WERI-Rb-1 (cell line): ENCODE data around the gene ECEL1.

ENCODE experiments used
- DNase-seq: peaks from one replicate; pipeline ENCODE4 v3.0.0-alpha.2; 2020
- H3K27ac ChIP-seq: fragments of 250-450 bp; sonication (Bioruptor Pico); 2 replicates; pipeline ENCODE4 v1.5.1; 2020; ENCODE audit warnings: mild to moderate bottlenecking, moderate library complexity
- H3K27me3 ChIP-seq: fragments of 250-450 bp; sonication (Bioruptor Pico); 2 replicates; pipeline ENCODE4 v1.5.1; 2021; ENCODE audit warnings: mild to moderate bottlenecking, low read depth, moderate library complexity; ENCODE audit not compliant: insufficient read depth, severe bottlenecking
- H3K36me3 ChIP-seq: fragments of 250-450 bp; sonication (Bioruptor Pico); 2 replicates; pipeline ENCODE4 v1.5.1; 2020; ENCODE audit warnings: mild to moderate bottlenecking, moderate library complexity
- H3K4me3 ChIP-seq: 2 replicates; pipeline ENCODE4 v1.5.1; 2011; ENCODE audit warnings: low read depth, mild to moderate bottlenecking, control low read depth, low read length
- H3K9me3 ChIP-seq: fragments of 250-450 bp; sonication (Bioruptor Pico); 2 replicates; pipeline ENCODE4 v1.5.1; 2021; ENCODE audit warnings: mild to moderate bottlenecking, moderate library complexity; ENCODE audit not compliant: severe bottlenecking
- TF ChIP-seq, protein P1 (sequence below): IDR thresholded peaks from 2 replicates; pipeline ENCODE4 v1.5.1; 2011; ENCODE audit warnings: low read depth, mild to moderate bottlenecking, control low read depth, inconsistent platforms, low read length

Gene ECEL1

GRCh38 chr2:232481322-232482140, 6.1 kb downstream of the ECEL1 start:
- TF ChIP-seq, protein P1, sequence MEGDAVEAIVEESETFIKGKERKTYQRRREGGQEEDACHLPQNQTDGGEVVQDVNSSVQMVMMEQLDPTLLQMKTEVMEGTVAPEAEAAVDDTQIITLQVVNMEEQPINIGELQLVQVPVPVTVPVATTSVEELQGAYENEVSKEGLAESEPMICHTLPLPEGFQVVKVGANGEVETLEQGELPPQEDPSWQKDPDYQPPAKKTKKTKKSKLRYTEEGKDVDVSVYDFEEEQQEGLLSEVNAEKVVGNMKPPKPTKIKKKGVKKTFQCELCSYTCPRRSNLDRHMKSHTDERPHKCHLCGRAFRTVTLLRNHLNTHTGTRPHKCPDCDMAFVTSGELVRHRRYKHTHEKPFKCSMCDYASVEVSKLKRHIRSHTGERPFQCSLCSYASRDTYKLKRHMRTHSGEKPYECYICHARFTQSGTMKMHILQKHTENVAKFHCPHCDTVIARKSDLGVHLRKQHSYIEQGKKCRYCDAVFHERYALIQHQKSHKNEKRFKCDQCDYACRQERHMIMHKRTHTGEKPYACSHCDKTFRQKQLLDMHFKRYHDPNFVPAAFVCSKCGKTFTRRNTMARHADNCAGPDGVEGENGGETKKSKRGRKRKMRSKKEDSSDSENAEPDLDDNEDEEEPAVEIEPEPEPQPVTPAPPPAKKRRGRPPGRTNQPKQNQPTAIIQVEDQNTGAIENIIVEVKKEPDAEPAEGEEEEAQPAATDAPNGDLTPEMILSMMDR: no peak
- no peak overlapping the region for H3K4me3 ChIP-seq
- H3K36me3 ChIP-seq: no peaks in the 10 kb centered on the region
- H3K27ac ChIP-seq: no peak overlapping the region
- no peak for DNase-seq
- H3K9me3 ChIP-seq: no peaks in the 10 kb centered on the region
- H3K27me3 ChIP-seq: peaks cover 24% of the 10 kb centered on the region

GRCh38 chr2:232480201-232481190, 7.1 kb downstream of the ECEL1 start:
- TF ChIP-seq, protein P1: no peak

DNA sequence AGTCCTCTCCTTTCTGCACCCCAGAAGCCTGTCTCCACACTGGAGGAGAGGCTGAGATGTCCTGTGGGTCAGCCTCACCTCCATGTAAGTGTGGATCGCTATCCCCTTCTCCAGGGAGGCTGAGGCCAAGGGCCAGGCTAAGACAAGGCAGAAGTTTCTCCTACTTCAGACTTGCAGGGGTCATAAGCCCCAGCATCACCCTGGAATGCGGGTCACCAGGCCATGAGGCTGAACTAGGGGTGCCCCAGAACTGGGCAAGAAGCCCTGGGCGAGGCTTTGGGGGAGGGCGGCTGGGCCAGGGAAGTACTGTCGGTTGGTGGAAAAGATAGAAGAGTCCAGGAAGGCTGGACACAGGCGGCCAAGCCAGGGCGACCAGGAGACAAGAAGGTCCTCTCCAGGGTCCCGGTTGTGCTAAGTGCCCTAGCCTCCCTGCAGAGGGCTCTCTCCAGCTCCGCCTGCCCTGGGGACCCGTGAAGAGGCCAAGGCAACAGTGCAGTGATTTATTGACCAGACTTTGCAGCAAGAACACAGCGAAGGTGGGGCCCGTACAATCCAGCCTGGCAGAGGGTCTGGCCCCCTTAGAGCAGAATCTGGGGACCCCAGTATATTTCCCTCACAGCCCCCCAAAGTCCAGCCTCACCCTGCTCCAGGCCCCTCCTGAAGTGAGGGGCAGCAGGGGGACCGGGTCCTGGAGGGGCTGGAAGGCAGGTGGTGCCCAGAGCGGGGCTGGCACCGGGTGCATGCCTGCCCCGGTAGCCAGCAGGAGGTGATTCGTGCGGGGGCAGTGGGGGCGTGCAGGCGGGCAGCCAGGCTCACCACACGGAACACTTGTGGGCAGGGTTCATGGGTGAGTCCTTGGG, 8.1 kb downstream of the ECEL1 start:
- Histone ChIP-seq H3K36me3 (no peaks in the 10 kb centered on the region), H3K4me3 (no peak overlapping the region), H3K27ac (no peak overlapping the region), H3K27me3 (peaks cover 5% of the 10 kb centered on the region), H3K9me3 (no peaks in the 10 kb centered on the region)
- DNase-seq: no peak
- TF ChIP-seq, protein P1: peak; percentile 48; the same call in 1 of the 2 replicates

More at GRCh38 chr2:232480201-232481190, 7.1 kb downstream of the ECEL1 start:
- Histone ChIP-seq H3K27me3 (peaks cover 14% of the 10 kb centered on the region), H3K9me3 (no peaks in the 10 kb centered on the region), H3K27ac (no peak overlapping the region), H3K36me3 (no peaks in the 10 kb centered on the region), H3K4me3 (no peak overlapping the region)
- no peak for DNase-seq

GRCh38 chr2:232478571-232479340, 8.9 kb downstream of the ECEL1 start:
- DNase-seq: no peak
- H3K9me3 ChIP-seq: no peaks in the 10 kb centered on the region
- H3K36me3 ChIP-seq: no peaks in the 10 kb centered on the region
- H3K27ac ChIP-seq: no peak overlapping the region
- peaks cover 4% of the 10 kb centered on the region for H3K27me3 ChIP-seq
- H3K4me3 ChIP-seq: no peak overlapping the region
- TF ChIP-seq, protein P1: no peak
